HCT116 (cell line): ENCODE measurements around the gene MZB1. TPM values are rescaled to one million over a fixed set of nuclear protein-coding genes. Genes with fewer than 3 reads are reported as not detected.

Experiments
- ATAC-seq: fragments of 200-7000 bp; cut with Tn5 transposase; 2 replicates; pipeline ENCODE4 v1.9.1; 2020; ENCODE audit warnings: mild to moderate bottlenecking, moderate library complexity
- BruUV-seq: library from RNA; stranded (reverse); fragments of 400-500 nt; replicated peaks from 2 replicates; lab custom pipeline; 2021; lab: Mats Ljungman, UMichigan
- CTCF ChIA-PET: fragments of 300-600 bp; sonication (Branson Sonifier 250); formaldehyde crosslinking; loops from one replicate; lab custom pipeline; 2021; ENCODE audit warnings: antibody characterized with exemption; lab: Charles Lee
- POLR2A ChIA-PET: fragments of 300-600, 350-600 bp; sonication (Branson Sonifier 250); formaldehyde crosslinking; loops from one replicate; lab custom pipeline; 2021; ENCODE audit warnings: antibody characterized with exemption; lab: Charles Lee
- RAD21 ChIA-PET, 2 experiments: fragments of 300-600 bp; sonication (Branson Sonifier 250); formaldehyde crosslinking; loops; one replicate each; lab custom pipeline; 2023; ENCODE audit warnings: low total read pairs in 2 of 2; ENCODE audit not compliant: uncharacterized antibody in 2 of 2, unreplicated experiment in 2 of 2, low non-redundant PET in 1 of 2; lab: Charles Lee
- DNase-seq: peaks from one replicate; pipeline ENCODE4 v3.0.0-alpha.2; 2010; ENCODE audit warnings: low read depth, low spot score
- H2AFZ ChIP-seq: fragments of 200-600 bp; shearing (Covaris generic), sonication (generic); 2 replicates; pipeline ENCODE4 v1.6.1; 2017; ENCODE audit warnings: low read depth, mixed run types, mixed read lengths, antibody characterized with exemption, low read length; ENCODE audit not compliant: poor library complexity, severe bottlenecking
- H3K27ac ChIP-seq: 2 replicates; pipeline ENCODE4 v1.5.1; 2012; ENCODE audit warnings: low read depth, low read length
- H3K27me3 ChIP-seq: fragments of 200-600 bp; sonication (generic); 2 replicates; pipeline ENCODE4 v1.6.1; 2016; ENCODE audit warnings: mixed run types, low read length, mixed read lengths; ENCODE audit not compliant: insufficient read depth
- H3K36me3 ChIP-seq, 2 experiments: fragments of 200-500 bp in 1 of 2; fragments of 200-600 bp in 1 of 2; sonication (Bioruptor generic) in 1 of 2; sonication (generic) in 1 of 2; 2 replicates each; pipeline versions ENCODE4 v1.5.1 to v1.6.1; 2014 to 2016; ENCODE audit warnings: low read length in 2 of 2, inconsistent platforms in 1 of 2, mixed read lengths in 1 of 2, mixed run types in 1 of 2; ENCODE audit not compliant: insufficient read depth in 2 of 2, control insufficient read depth in 1 of 2
- H3K4me1 ChIP-seq, 2 experiments: fragments of 200-600 bp in 1 of 2; sonication (generic) in 1 of 2; 2 replicates each; pipeline versions ENCODE4 v1.5.1 to v1.6.1; 2012 to 2017; ENCODE audit warnings: low read length in 2 of 2, inconsistent platforms in 1 of 2, mild to moderate bottlenecking in 1 of 2, mixed read lengths in 1 of 2, mixed run types in 1 of 2, moderate library complexity in 1 of 2; ENCODE audit not compliant: insufficient read depth in 2 of 2, control insufficient read depth in 1 of 2
- H3K4me2 ChIP-seq: fragments of 200-600 bp; sonication (generic); 2 replicates; pipeline ENCODE4 v1.6.1; 2017; ENCODE audit warnings: mixed run types, low read length, mixed read lengths
- H3K4me3 ChIP-seq, 2 experiments: fragments of 200-600 bp in 1 of 2; sonication (generic) in 1 of 2; replicated peaks in 1 of 2; 2 replicates each; pipeline ENCODE4 v1.5.1; 2011 to 2016; ENCODE audit warnings: low read length in 2 of 2, control low read depth in 1 of 2, low read depth in 1 of 2, mild to moderate bottlenecking in 1 of 2, mixed read lengths in 1 of 2, mixed run types in 1 of 2
- H3K79me2 ChIP-seq: fragments of 200-600 bp; sonication (generic); 2 replicates; pipeline ENCODE4 v1.6.1; 2017; ENCODE audit warnings: mild to moderate bottlenecking, mixed run types, low read length, moderate library complexity, mixed read lengths; ENCODE audit not compliant: insufficient read depth
- H3K9ac ChIP-seq: fragments of 200-600 bp; sonication (generic); 2 replicates; pipeline ENCODE4 v1.6.1; 2016; ENCODE audit warnings: low read length, mixed read lengths
- H3K9me2 ChIP-seq: fragments of 200-600 bp; sonication (generic), shearing (Covaris generic); 2 replicates; pipeline ENCODE4 v1.6.1; 2017; ENCODE audit warnings: mixed run types, mild to moderate bottlenecking, moderate library complexity; ENCODE audit not compliant: insufficient read depth
- H3K9me3 ChIP-seq, 2 experiments: fragments of 200-500 bp in 1 of 2; fragments of 200-600 bp in 1 of 2; sonication (Bioruptor generic) in 1 of 2; sonication (generic) in 1 of 2; 2 replicates each; pipeline ENCODE4 v1.6.1; 2014 to 2017; ENCODE audit warnings: low read length in 2 of 2, mixed read lengths in 2 of 2, inconsistent platforms in 1 of 2, low read depth in 1 of 2, mild to moderate bottlenecking in 1 of 2, mixed run types in 1 of 2, moderate library complexity in 1 of 2; ENCODE audit not compliant: control insufficient read depth in 1 of 2, insufficient read depth in 1 of 2
- H4K20me1 ChIP-seq: fragments of 200-600 bp; sonication (generic), shearing (Covaris generic); 2 replicates; pipeline ENCODE4 v1.6.1; 2017; ENCODE audit warnings: mixed run types, mild to moderate bottlenecking, moderate library complexity; ENCODE audit not compliant: insufficient read depth
- TCF7L2 ChIP-seq: IDR thresholded peaks from 2 replicates; pipeline ENCODE4 v1.7.0; 2011; ENCODE audit warnings: borderline replicate concordance, inconsistent platforms; ENCODE audit not compliant: insufficient read depth, insufficient read length; ENCODE audit errors: extremely low read depth
- intact Hi-C: fragments of 100-400 bp; cut with micrococcal nuclease; formaldehyde crosslinking; loops from 2 replicates; pipeline ENCODE4 v1.10.0; 2022
- total RNA-seq: library from RNA; stranded (reverse); gene quantifications from one replicate; pipeline ENCODE4 v1.2.1, GENCODE V29; 2021; ENCODE audit not compliant: unreplicated experiment

The MZB1 gene
- total RNA-seq, 1 experiment from 2014 or later = 0.81 TPM

DNA sequence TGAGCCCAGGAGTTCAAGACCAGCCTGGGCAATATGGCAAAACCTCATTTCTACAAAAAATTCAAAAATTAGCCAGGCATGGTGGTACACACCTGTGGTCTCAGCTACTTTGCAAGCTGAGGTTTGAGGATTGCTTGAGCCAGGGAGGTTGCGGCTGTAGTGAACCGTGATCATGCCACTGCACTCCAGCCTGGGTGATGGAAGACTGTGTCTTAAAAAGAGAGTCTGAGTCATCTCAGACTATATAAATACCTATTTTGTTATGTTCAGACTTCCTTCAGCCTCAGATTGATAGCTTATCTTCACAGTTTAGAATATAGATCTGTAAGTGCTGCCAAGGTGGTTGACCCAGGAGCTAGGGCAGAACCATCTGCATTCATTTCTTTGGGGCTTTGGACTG, 49.7 kb downstream of the MZB1 start:
- intact Hi-C loops = no loop called here
- H3K79me2 ChIP-seq = peaks cover 33% of the 10 kb centered on the region
- H3K27me3 ChIP-seq = no peaks in the 10 kb centered on the region
- peaks cover 6% of the 10 kb centered on the region; the same call in 1 of the 2 replicates for H4K20me1 ChIP-seq
- H3K27ac ChIP-seq = no peak overlapping the region
- CTCF ChIA-PET = interaction anchor here (0.6 to 1.9 kb wide), 2 partner anchors 21 to 590 kb away, joined by 3 to 6 read pairs; no protein-coding TSS in a partner anchor
- no peak overlapping the region for H3K4me2 ChIP-seq
- RAD21 ChIA-PET = no interaction called here
- BruUV-seq = no TSS peak
- no peak overlapping the region for H2AFZ ChIP-seq
- H3K4me3 ChIP-seq = no peak overlapping the region
- H3K9me2 ChIP-seq = no peaks in the 10 kb centered on the region
- ATAC-seq (no peak), DNase-seq (no peak)
- no peaks in the 10 kb centered on the region for H3K9me3 ChIP-seq
- H3K4me1 ChIP-seq = peaks cover 4 to 16% of the 10 kb centered on the region in 2 experiments; a peak in 3 of 4 replicates
- TF ChIP-seq TCF7L2 = no peak
- H3K36me3 ChIP-seq = 0 out of 4 replicates have a peak, but pooled peaks cover 4% of the 10 kb centered on the region in 2 experiments
- POLR2A ChIA-PET = interaction anchor here (2.8 kb wide), 1 partner anchor 47 kb away, joined by 14 read pairs; the partner anchor contains the start of gene MATR3
- H3K9ac ChIP-seq = no peak overlapping the region

Other genes with a start within 250 kb of the MZB1 start
- 34.0 TPM for gene SIL1, start 191.5 kb downstream of the MZB1 start, total RNA-seq
- 123 TPM for gene MATR3, start 96.2 kb downstream of the MZB1 start, total RNA-seq
- gene PAIP2, start 48.1 kb downstream of the MZB1 start, total RNA-seq = 108 TPM
- gene SLC23A1, start 6.6 kb downstream of the MZB1 start, total RNA-seq = not detected
- 1.7 TPM for gene PROB1, start 5.2 kb upstream of the MZB1 start, total RNA-seq
- 3.1 TPM for gene SPATA24, start 14.2 kb upstream of the MZB1 start, total RNA-seq
- gene DNAJC18, start 49.6 kb upstream of the MZB1 start, total RNA-seq = 5.7 TPM
- not detected for gene ECSCR, start 72.8 kb upstream of the MZB1 start, total RNA-seq
- not detected for gene SMIM33, start 81.1 kb upstream of the MZB1 start, total RNA-seq
- gene STING1, start 92.8 kb upstream of the MZB1 start, total RNA-seq = 17.7 TPM
- 140 TPM for gene UBE2D2, start 171.4 kb upstream of the MZB1 start, total RNA-seq